ENCODE measurements around the gene IPP.

DNA sequence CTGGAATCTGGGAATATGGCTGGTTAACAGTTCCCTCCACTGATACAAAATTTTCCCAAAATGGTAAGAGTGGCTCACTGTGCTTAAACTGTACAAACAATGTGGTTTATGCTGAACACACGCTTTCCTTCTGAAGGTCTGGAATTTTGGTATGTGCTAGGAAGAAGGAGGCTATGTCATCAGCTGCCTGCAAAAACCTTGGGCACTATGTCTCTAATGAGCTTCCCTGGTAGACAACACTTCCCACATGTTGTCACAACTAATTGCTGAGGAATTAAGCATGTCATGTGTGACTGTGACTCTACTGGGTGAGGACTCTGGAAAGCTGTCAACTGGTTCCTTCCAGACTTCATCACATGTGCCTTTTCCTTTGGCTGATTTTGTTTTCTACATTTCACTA is 29.2 kb downstream of the IPP start:
- TF ChIP-seq, protein P1, sequence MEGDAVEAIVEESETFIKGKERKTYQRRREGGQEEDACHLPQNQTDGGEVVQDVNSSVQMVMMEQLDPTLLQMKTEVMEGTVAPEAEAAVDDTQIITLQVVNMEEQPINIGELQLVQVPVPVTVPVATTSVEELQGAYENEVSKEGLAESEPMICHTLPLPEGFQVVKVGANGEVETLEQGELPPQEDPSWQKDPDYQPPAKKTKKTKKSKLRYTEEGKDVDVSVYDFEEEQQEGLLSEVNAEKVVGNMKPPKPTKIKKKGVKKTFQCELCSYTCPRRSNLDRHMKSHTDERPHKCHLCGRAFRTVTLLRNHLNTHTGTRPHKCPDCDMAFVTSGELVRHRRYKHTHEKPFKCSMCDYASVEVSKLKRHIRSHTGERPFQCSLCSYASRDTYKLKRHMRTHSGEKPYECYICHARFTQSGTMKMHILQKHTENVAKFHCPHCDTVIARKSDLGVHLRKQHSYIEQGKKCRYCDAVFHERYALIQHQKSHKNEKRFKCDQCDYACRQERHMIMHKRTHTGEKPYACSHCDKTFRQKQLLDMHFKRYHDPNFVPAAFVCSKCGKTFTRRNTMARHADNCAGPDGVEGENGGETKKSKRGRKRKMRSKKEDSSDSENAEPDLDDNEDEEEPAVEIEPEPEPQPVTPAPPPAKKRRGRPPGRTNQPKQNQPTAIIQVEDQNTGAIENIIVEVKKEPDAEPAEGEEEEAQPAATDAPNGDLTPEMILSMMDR (IDR thresholded peaks at IDR 0.05) = no peak
- no peak for TF ChIP-seq POLR2A (IDR thresholded peaks at IDR 0.05)

All from right lobe of liver (tissue), 4 donors.